ENCODE results near the gene DAAM1.

Gene DAAM1

GRCh38 chr14:59272633-59273032, 84.2 kb downstream of the DAAM1 start:
- CTCF ChIA-PET, result no interaction called here
- H3K27ac ChIP-seq, result no peak overlapping the region; the same call in 1 of the 2 replicates
- no peak for TF ChIP-seq CTCF (conservative IDR thresholded peaks at IDR 0.05; ENCODE audit: low read depth)
- POLR2A ChIA-PET (ENCODE audit: low non-redundant PET), result no interaction called here
- DNase-seq (ENCODE audit: low spot score), result no peak

GRCh38 chr14:59273737-59274136, 85.3 kb downstream of the DAAM1 start:
- DNase-seq (ENCODE audit: low spot score), result no peak
- no peak overlapping the region for H3K27ac ChIP-seq
- CTCF ChIA-PET, result interaction anchor here (0.6 kb wide), 2 partner anchors 85 to 156 kb away, joined by 3 read pairs; no protein-coding TSS in a partner anchor
- TF ChIP-seq CTCF (conservative IDR thresholded peaks at IDR 0.05; ENCODE audit: low read depth), result no peak
- POLR2A ChIA-PET (ENCODE audit: low non-redundant PET), result no interaction called here

- ChIA-PET POLR2A (ENCODE audit: low non-redundant PET) (no interaction called here), CTCF (no interaction called here)
- no peak for DNase-seq (ENCODE audit: low spot score)
- peak overlapping the region; percentile 88 for H3K27ac ChIP-seq
- TF ChIP-seq CTCF (conservative IDR thresholded peaks at IDR 0.05; ENCODE audit: low read depth), result no peak
Observed at GRCh38 chr14:59274991-59275391, 86.5 kb downstream of the DAAM1 start.

- H3K27ac ChIP-seq, result no peak overlapping the region
- TF ChIP-seq CTCF (conservative IDR thresholded peaks at IDR 0.05; ENCODE audit: low read depth), result no peak
- ChIA-PET POLR2A (ENCODE audit: low non-redundant PET) (no interaction called here), CTCF (interaction anchor here (0.7 kb wide), 1 partner anchor 30 kb away, joined by 3 read pairs; no protein-coding TSS in a partner anchor)
- peak; percentile 70 for DNase-seq (ENCODE audit: low spot score)
Observed at GRCh38 chr14:59275668-59276067, 87.2 kb downstream of the DAAM1 start.

- POLR2A ChIA-PET (ENCODE audit: low non-redundant PET), result no interaction called here
- no peak for TF ChIP-seq CTCF (conservative IDR thresholded peaks at IDR 0.05; ENCODE audit: low read depth)
- CTCF ChIA-PET, result interaction anchor here (0.7 kb wide), 1 partner anchor 29 kb away, joined by 3 read pairs; no protein-coding TSS in a partner anchor
- H3K27ac ChIP-seq, result no peak overlapping the region
- no peak for DNase-seq (ENCODE audit: low spot score)
Observed at GRCh38 chr14:59276235-59276634, 87.8 kb downstream of the DAAM1 start.

- ChIA-PET POLR2A (ENCODE audit: low non-redundant PET) (no interaction called here), CTCF (interaction anchor here (0.7 kb wide), 1 partner anchor 13 kb away, joined by 3 read pairs; no protein-coding TSS in a partner anchor)
- H3K27ac ChIP-seq, result no peak overlapping the region
- DNase-seq (ENCODE audit: low spot score), result no peak
- no peak for TF ChIP-seq CTCF (conservative IDR thresholded peaks at IDR 0.05; ENCODE audit: low read depth)
Observed at GRCh38 chr14:59277659-59278058, 89.2 kb downstream of the DAAM1 start.
